ENCODE results near the gene TLCD1. TPM values are rescaled to one million over a fixed set of nuclear protein-coding genes. Genes with fewer than 3 reads are reported as not detected.

Gene TLCD1
- total and polyA plus RNA-seq, 2 donors (not counting 3 experiments of a cell fraction or from before 2014, with no cell fraction given): 2.6 to 6.8 TPM

DNA sequence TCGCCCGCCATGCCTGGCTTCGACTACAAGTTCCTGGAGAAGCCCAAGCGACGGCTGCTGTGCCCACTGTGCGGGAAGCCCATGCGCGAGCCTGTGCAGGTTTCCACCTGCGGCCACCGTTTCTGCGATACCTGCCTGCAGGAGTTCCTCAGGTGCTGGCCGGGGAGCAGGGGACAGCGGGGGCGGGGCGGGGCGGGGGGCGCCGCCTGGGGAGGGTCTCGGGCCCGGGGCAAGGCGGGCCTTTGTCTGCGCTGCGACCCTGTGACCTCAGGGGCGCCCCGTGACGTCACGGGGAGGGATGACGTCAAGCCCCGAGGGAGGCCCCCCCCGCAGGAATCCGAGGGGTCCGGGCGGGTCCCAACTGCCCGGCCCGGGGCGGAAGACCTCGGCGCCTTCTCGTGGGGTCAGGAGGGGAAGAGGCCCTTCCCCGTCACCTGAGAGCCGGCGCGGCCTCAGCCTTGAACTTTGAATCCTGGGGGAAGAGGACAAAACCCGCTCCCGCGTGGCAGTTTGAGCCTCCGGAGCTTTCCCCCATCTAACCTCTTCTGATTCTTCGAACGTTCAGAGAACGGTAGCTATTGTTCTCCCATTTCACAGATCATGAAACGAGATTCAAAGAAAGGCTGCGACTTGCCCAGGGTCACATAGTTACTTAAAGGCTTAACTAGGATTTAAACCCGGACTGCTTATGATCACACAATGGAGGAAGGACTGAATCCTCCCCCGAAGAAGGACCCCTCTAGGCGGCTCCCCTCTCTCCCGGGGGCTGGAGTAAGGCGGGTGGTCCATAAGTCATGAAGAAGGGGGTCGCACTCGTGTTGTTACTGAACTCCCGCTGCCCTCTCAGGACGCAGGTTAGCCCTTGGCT lies 18.3 kb upstream of the TLCD1 start:
- TSS peak; percentile 56 for BruUV-seq (replicated peaks)
- H2AFZ ChIP-seq (ENCODE audit: low read depth, low read length): peak overlapping the region; percentile 1
- H3K27ac ChIP-seq (ENCODE audit: insufficient read depth, low read depth, low read length): peak overlapping the region; percentile 86
- H3K27me3 ChIP-seq (ENCODE audit: control insufficient read depth in 2 of 2, insufficient read depth in 2 of 2, low read length in 2 of 2): no peaks in the 10 kb centered on the region
- H3K9me1 ChIP-seq (replicated peaks; ENCODE audit: control insufficient read depth, extremely low read depth, insufficient read depth, low read length): no peaks in the 10 kb centered on the region
- FAIRE-seq (peak; percentile 72), DNase-seq (ENCODE audit: low read depth, low spot score) (peak; percentile 51)
- TF ChIP-seq, protein P1, sequence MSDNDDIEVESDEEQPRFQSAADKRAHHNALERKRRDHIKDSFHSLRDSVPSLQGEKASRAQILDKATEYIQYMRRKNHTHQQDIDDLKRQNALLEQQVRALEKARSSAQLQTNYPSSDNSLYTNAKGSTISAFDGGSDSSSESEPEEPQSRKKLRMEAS (IDR thresholded peaks at IDR 0.05; ENCODE audit: insufficient read depth, insufficient read length): no peak
- TF ChIP-seq EZH2 (IDR thresholded peaks at IDR 0.05; ENCODE audit: borderline replicate concordance, low read depth, low read length, severe bottlenecking): no peak
- no peak for TF ChIP-seq FOS (IDR thresholded peaks at IDR 0.05; ENCODE audit: borderline replicate concordance, insufficient read depth, low read length)
- TF ChIP-seq POLR2A (IDR thresholded peaks at IDR 0.05; ENCODE audit: low read depth, low read length): no peak
- no peak for TF ChIP-seq GATA2 (IDR thresholded peaks at IDR 0.05; ENCODE audit: insufficient read depth, insufficient read length, low read depth, low read length)
- no peak for TF ChIP-seq MYC (IDR thresholded peaks at IDR 0.05; ENCODE audit: low read depth, low read length)
- TF ChIP-seq, protein P2, sequence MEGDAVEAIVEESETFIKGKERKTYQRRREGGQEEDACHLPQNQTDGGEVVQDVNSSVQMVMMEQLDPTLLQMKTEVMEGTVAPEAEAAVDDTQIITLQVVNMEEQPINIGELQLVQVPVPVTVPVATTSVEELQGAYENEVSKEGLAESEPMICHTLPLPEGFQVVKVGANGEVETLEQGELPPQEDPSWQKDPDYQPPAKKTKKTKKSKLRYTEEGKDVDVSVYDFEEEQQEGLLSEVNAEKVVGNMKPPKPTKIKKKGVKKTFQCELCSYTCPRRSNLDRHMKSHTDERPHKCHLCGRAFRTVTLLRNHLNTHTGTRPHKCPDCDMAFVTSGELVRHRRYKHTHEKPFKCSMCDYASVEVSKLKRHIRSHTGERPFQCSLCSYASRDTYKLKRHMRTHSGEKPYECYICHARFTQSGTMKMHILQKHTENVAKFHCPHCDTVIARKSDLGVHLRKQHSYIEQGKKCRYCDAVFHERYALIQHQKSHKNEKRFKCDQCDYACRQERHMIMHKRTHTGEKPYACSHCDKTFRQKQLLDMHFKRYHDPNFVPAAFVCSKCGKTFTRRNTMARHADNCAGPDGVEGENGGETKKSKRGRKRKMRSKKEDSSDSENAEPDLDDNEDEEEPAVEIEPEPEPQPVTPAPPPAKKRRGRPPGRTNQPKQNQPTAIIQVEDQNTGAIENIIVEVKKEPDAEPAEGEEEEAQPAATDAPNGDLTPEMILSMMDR (IDR thresholded peaks at IDR 0.05; ENCODE audit: extremely low read depth in 1 of 2, insufficient read depth in 1 of 2, low read depth in 1 of 2, low read length in 2 of 2): no peak
- TF ChIP-seq JUN (IDR thresholded peaks at IDR 0.05; ENCODE audit: borderline replicate concordance, insufficient read depth, insufficient read length, low read depth): no peak
- TF ChIP-seq POLR2AphosphoS5 (IDR thresholded peaks at IDR 0.05; ENCODE audit: insufficient read depth, low read depth, low read length): no peak
- H3K4me2 ChIP-seq (ENCODE audit: insufficient read depth, low read length): peak overlapping the region; percentile 84
- no peaks in the 10 kb centered on the region for H3K9me3 ChIP-seq (replicated peaks; ENCODE audit: control insufficient read depth, insufficient read depth, low read length)
- POLR2A ChIA-PET: interaction anchor here (1.0 to 6.3 kb wide), 4 partner anchors 15 to 25 kb away, joined by 3 to 45 read pairs (median 5); partner anchors contain the start of genes NEK8, RPL23A and TLCD1
- H3K9ac ChIP-seq (replicated peaks; ENCODE audit: extremely low read depth, insufficient read depth, low read length): peak overlapping the region; percentile 91
- H3K79me2 ChIP-seq (ENCODE audit: control insufficient read depth, insufficient read depth, low read length): peaks cover 31% of the 10 kb centered on the region
- dilution Hi-C loops (cut with MboI; ENCODE audit: extremely low pct_ligation_motif_present, low sequenced_read_pairs) (no loop called here), intact Hi-C loops (cut with micrococcal nuclease) (no loop called here)
- H3K4me1 ChIP-seq (ENCODE audit: control insufficient read depth, extremely low read depth, insufficient read depth, low read length): peaks cover 28% of the 10 kb centered on the region
- peaks cover 4 to 19% of the 10 kb centered on the region in 2 experiments for H3K36me3 ChIP-seq (ENCODE audit: control insufficient read depth in 2 of 2, extremely low read depth in 1 of 2, insufficient read depth in 2 of 2, low read length in 2 of 2)
- no peaks in the 10 kb centered on the region for H4K20me1 ChIP-seq (replicated peaks; ENCODE audit: control insufficient read depth, extremely low read depth, insufficient read depth, low read length)
- peak overlapping the region; percentile 77 to 94 (median 86) for H3K4me3 ChIP-seq (replicated peaks in 1 of 3; ENCODE audit: insufficient read depth in 1 of 3, low read depth in 1 of 3, low read length in 3 of 3)
- CTCF ChIA-PET: interaction anchor here (2.9 to 16.6 kb wide), 2 partner anchors 15 to 19 kb away, joined by 15 to 602 read pairs; partner anchors contain the start of genes NEK8 and TLCD1
